GM19463 (cell line): ENCODE data around the gene FHIT.

ENCODE experiments used
- ATAC-seq: cut with Tn5 transposase; IDR thresholded peaks from one replicate; pipeline ENCODE4 v1.9.1; 2021; ENCODE audit warnings: mild to moderate bottlenecking, moderate library complexity; ENCODE audit not compliant: unreplicated experiment

Gene FHIT

GRCh38 chr3:60652829-60653228 lies 598.4 kb downstream of the FHIT start:
- ATAC-seq: no peak

GRCh38 chr3:60651799-60652198 lies 599.5 kb downstream of the FHIT start:
- no peak for ATAC-seq

GRCh38 chr3:60650171-60650570 lies 601.1 kb downstream of the FHIT start:
- ATAC-seq: no peak

- ATAC-seq: no peak
Observed at GRCh38 chr3:60645801-60646200, 605.5 kb downstream of the FHIT start.

GRCh38 chr3:60643831-60644230 lies 607.4 kb downstream of the FHIT start:
- ATAC-seq: no peak

GRCh38 chr3:60641354-60641753 lies 609.9 kb downstream of the FHIT start:
- no peak for ATAC-seq

GRCh38 chr3:60636846-60637245 lies 614.4 kb downstream of the FHIT start:
- ATAC-seq: no peak

- no peak for ATAC-seq
Observed at GRCh38 chr3:60633644-60634043, 617.6 kb downstream of the FHIT start.

GRCh38 chr3:60631509-60631908 lies 619.7 kb downstream of the FHIT start:
- ATAC-seq: no peak

GRCh38 chr3:60630953-60631352 lies 620.3 kb downstream of the FHIT start:
- no peak for ATAC-seq

GRCh38 chr3:60629816-60630215 lies 621.4 kb downstream of the FHIT start:
- ATAC-seq: no peak

GRCh38 chr3:60622349-60622748 lies 628.9 kb downstream of the FHIT start:
- ATAC-seq: no peak

- ATAC-seq: no peak
Observed at GRCh38 chr3:60617188-60617587, 634.1 kb downstream of the FHIT start.

- no peak for ATAC-seq
Observed at GRCh38 chr3:60613769-60614303, 637.4 kb downstream of the FHIT start.

- ATAC-seq: no peak
Observed at GRCh38 chr3:60610441-60611112, 640.7 kb downstream of the FHIT start.

- no peak for ATAC-seq
Observed at GRCh38 chr3:60609446-60609845, 641.8 kb downstream of the FHIT start.

GRCh38 chr3:60603860-60604259 lies 647.4 kb downstream of the FHIT start:
- no peak for ATAC-seq

- ATAC-seq: no peak
Observed at GRCh38 chr3:60600848-60601247, 650.4 kb downstream of the FHIT start.

- no peak for ATAC-seq
Observed at GRCh38 chr3:60599586-60599985, 651.7 kb downstream of the FHIT start.

- ATAC-seq: no peak
Observed at GRCh38 chr3:60598671-60599070, 652.6 kb downstream of the FHIT start.

GRCh38 chr3:60594025-60594424 lies 657.2 kb downstream of the FHIT start:
- ATAC-seq: no peak

GRCh38 chr3:60591267-60591666 lies 660.0 kb downstream of the FHIT start:
- no peak for ATAC-seq

- no peak for ATAC-seq
Observed at GRCh38 chr3:60588806-60589205, 662.4 kb downstream of the FHIT start.
